Tibial nerve (tissue), 4 donors: ENCODE data around the gene SNAPC1. TPM values are rescaled to one million over a fixed set of nuclear protein-coding genes. Genes with fewer than 3 reads are reported as not detected.

Experiments used
- DNase-seq, 2 donors: peaks; one replicate each; pipeline ENCODE4 v3.0.0-alpha.2; 2019; ENCODE audit warnings: low spot score in 2 of 2
- H3K27ac ChIP-seq, 4 donors: fragments of 200-600 bp; sonication (generic) in 3 of 4; one replicate each; pipeline ENCODE4 v1.5.1; 2017 to 2019; ENCODE audit warnings: mild to moderate bottlenecking in 1 of 4
- H3K27me3 ChIP-seq, 2 donors: fragments of 200-600 bp; sonication (generic) in 1 of 2; one replicate each; pipeline versions ENCODE4 v1.5.1 to v1.6.0; 2017 to 2019
- H3K36me3 ChIP-seq, 3 donors: fragments of 200-600 bp; sonication (generic); one replicate each; pipeline ENCODE4 v1.5.1; 2018 to 2019
- H3K4me1 ChIP-seq, 4 donors: fragments of 200-600 bp; sonication (generic) in 3 of 4; one replicate each; pipeline ENCODE4 v1.5.1; 2017 to 2019
- H3K4me3 ChIP-seq, 4 donors: fragments of 200-600 bp; sonication (generic) in 3 of 4; one replicate each; pipeline ENCODE4 v1.5.1; 2017 to 2019; ENCODE audit warnings: mild to moderate bottlenecking in 1 of 4, moderate library complexity in 1 of 4
- H3K9me3 ChIP-seq, 4 donors: fragments of 200-600 bp; sonication (generic) in 3 of 4; one replicate each; pipeline ENCODE4 v1.5.1; 2017 to 2019
- CTCF ChIP-seq, 5 experiments: fragments of 200-600 bp in 3 of 5; fragments of 450-650 bp in 2 of 5; sonication (generic) in 3 of 5; IDR thresholded peaks; one replicate each; pipeline ENCODE4 v1.5.1; 2016 to 2019; ENCODE audit warnings: antibody characterized with exemption in 5 of 5, mild to moderate bottlenecking in 3 of 5, moderate library complexity in 2 of 5
- EP300 ChIP-seq, 2 donors: sonication (generic); formaldehyde crosslinking; IDR thresholded peaks; one replicate each; pipeline ENCODE4 v1.6.1; 2017; ENCODE audit warnings: antibody characterized with exemption in 2 of 2, mild to moderate bottlenecking in 1 of 2
- POLR2A ChIP-seq, 2 donors: fragments of 450-650 bp; IDR thresholded peaks; one replicate each; pipeline ENCODE4 v1.6.1; 2017; ENCODE audit warnings: antibody characterized with exemption in 2 of 2, mild to moderate bottlenecking in 2 of 2, moderate library complexity in 2 of 2
- WGBS, 2 donors: methylation state at CpG; one replicate each; pipeline ENCODE4 v1.1.5; 2018; 5-methylcytosine and 5-hydroxymethylcytosine counted together
- total RNA-seq, 4 donors: library from RNA; depleted of rRNA; stranded (reverse); fragments of >200 nt; gene quantifications; one replicate each; pipeline ENCODE4 v1.1.0, GENCODE V29; 2016

SNAPC1 gene
- total RNA-seq, 4 donors from 2014 or later = 6.3 to 14.4 (median 10.2) TPM

DNA sequence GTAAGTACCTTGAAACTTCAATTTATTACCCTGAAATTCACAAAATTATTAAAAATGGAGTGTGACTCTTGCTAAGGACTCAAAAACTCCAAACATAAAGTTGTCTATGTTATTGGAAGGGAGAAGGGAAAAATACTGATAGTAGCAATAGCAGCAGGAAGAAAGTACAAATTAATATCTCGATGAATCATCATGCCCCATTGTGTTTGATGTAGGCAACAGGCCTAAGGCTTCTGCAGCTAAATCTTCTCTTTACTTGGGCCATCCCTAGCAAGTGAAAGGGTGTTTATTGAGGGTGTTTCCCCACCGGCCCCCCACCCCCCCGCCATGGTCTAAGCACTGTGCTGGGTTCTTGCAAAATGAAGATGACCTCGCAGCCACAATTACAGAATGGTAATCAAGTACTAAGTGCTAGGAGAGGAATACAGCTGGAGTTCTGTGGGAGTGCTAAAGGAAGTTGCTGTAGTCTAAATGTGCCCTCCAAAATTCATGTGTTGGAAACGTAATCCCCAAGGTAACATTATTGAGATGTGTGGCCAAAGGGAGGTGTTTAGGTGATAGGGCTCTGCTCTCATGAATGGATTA, 76.5 kb downstream of the SNAPC1 start:
- Histone ChIP-seq H3K9me3 (no peaks in the 10 kb centered on the region), H3K27me3 (no peaks in the 10 kb centered on the region), H3K4me3 (no peak overlapping the region), H3K4me1 (no peaks in the 10 kb centered on the region), H3K36me3 (no peaks in the 10 kb centered on the region), H3K27ac (no peak overlapping the region)
- 60 to 70% methylated on average over 5 of the region's 5 CpGs for WGBS, 2 donors
- DNase-seq = no peak
- TF ChIP-seq EP300 (IDR thresholded peaks at IDR 0.05) = no peak
- no peak for TF ChIP-seq POLR2A (IDR thresholded peaks at IDR 0.05)
- no peak for TF ChIP-seq CTCF (IDR thresholded peaks at IDR 0.05)

DNA sequence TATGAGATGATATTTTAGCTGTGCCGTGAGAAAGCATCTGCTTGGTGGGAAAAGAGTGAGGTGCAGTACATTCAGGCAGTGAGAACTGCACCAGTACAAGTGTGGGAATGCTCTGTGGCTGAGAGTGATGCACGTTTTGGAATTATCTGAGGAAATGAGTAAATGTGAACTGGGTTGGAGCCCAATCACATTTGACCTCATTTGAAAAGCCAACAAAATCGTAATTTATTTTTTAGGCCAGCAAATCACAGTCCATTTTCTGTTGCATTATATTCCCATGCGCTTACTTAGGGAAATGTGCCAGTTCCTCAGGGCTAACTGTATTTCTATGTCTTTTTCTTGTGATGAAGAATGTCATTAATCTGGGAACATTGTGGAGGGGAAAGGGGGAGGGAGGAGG, 77.3 kb downstream of the SNAPC1 start:
- H3K27ac ChIP-seq = no peak overlapping the region
- 32 to 36% methylated on average over 4 of the region's 4 CpGs for WGBS, 2 donors
- DNase-seq = no peak
- H3K27me3 ChIP-seq = no peaks in the 10 kb centered on the region
- H3K4me1 ChIP-seq = no peaks in the 10 kb centered on the region
- no peak overlapping the region for H3K4me3 ChIP-seq
- no peaks in the 10 kb centered on the region for H3K36me3 ChIP-seq
- TF ChIP-seq POLR2A (IDR thresholded peaks at IDR 0.05) (no peak), CTCF (IDR thresholded peaks at IDR 0.05) (no peak), EP300 (IDR thresholded peaks at IDR 0.05) (no peak)
- H3K9me3 ChIP-seq = no peaks in the 10 kb centered on the region

- Histone ChIP-seq H3K9me3 (peaks cover 0 to 4% (median 1%) of the 10 kb centered on the region in 4 donors), H3K27ac (no peak overlapping the region), H3K27me3 (no peaks in the 10 kb centered on the region), H3K36me3 (no peaks in the 10 kb centered on the region), H3K4me1 (no peaks in the 10 kb centered on the region), H3K4me3 (no peak overlapping the region)
- no peak for DNase-seq
- TF ChIP-seq EP300 (IDR thresholded peaks at IDR 0.05) (no peak), POLR2A (IDR thresholded peaks at IDR 0.05) (no peak), CTCF (IDR thresholded peaks at IDR 0.05) (no peak)
Observed at GRCh38 chr14:61841145-61841544, 78.9 kb downstream of the SNAPC1 start.

Other genes with a start within 250 kb of the SNAPC1 start
- gene HIF1A, start 66.9 kb upstream of the SNAPC1 start, total RNA-seq = 10 to 100 TPM; 37.9 to 80.4 (median 59.4) TPM
- under 1 TPM in 1 of 4 donors, not detected in 3; under 0.01 TPM for gene SYT16, start 50.3 kb downstream of the SNAPC1 start, total RNA-seq